ENCODE measurements around the gene TINAGL1.

The TINAGL1 gene

GRCh38 chr1:31569596-31570173 lies 6.6 kb upstream of the TINAGL1 start:
- H3K27me3 ChIP-seq (ENCODE audit: insufficient read depth, low read depth, severe bottlenecking) = no peaks in the 10 kb centered on the region
- no peak for DNase-seq
- TF ChIP-seq, protein P1, sequence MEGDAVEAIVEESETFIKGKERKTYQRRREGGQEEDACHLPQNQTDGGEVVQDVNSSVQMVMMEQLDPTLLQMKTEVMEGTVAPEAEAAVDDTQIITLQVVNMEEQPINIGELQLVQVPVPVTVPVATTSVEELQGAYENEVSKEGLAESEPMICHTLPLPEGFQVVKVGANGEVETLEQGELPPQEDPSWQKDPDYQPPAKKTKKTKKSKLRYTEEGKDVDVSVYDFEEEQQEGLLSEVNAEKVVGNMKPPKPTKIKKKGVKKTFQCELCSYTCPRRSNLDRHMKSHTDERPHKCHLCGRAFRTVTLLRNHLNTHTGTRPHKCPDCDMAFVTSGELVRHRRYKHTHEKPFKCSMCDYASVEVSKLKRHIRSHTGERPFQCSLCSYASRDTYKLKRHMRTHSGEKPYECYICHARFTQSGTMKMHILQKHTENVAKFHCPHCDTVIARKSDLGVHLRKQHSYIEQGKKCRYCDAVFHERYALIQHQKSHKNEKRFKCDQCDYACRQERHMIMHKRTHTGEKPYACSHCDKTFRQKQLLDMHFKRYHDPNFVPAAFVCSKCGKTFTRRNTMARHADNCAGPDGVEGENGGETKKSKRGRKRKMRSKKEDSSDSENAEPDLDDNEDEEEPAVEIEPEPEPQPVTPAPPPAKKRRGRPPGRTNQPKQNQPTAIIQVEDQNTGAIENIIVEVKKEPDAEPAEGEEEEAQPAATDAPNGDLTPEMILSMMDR (IDR thresholded peaks at IDR 0.05; ENCODE audit: low read depth, low read length) = no peak
- H3K36me3 ChIP-seq = no peaks in the 10 kb centered on the region
- H3K4me3 ChIP-seq (ENCODE audit: low read depth, low read length) = no peak overlapping the region
- H3K27ac ChIP-seq = peak overlapping the region; percentile 34
- H3K9me3 ChIP-seq (ENCODE audit: severe bottlenecking) = no peaks in the 10 kb centered on the region

DNA sequence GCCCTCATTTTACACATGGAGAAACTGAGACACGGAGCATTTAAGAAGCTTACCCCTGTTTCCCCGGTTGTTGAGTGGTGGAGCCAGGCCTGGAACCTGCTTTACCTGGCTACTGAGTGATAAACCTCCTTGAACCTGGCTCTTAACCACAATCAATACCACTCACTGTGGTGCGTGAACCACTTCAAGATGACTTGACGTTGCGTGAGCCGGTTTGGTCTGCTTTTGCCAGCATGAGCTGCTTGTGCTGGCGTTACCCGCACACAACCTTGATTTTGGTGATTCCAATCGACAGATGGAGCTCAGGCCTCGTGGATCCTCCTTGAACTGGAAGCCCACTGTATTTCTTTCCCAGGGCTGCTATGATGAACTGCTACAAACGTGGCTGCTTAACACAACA lies 6.1 kb upstream of the TINAGL1 start:
- no peak for DNase-seq
- no peaks in the 10 kb centered on the region for H3K27me3 ChIP-seq (ENCODE audit: insufficient read depth, low read depth, severe bottlenecking)
- TF ChIP-seq, protein P1 (IDR thresholded peaks at IDR 0.05; ENCODE audit: low read depth, low read length) = no peak

DNA sequence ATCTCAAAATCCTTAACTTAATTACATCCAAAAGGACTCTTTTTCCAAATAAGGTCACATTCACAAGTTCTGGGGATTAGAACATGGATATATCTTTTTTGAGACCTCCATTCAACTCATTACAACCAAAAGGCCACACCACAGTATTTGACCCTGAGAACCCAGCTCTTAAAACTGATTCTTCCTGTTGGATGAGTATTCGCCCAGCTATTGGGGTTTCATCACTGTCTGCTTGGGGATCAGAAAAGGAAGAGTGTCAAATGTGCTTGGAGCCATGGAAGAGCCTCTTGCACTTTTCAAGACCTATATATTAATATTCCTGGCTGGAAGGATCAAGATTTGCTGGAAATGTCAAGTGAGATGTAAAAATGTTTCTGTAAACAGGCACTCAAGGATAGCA lies 5.4 kb upstream of the TINAGL1 start:
- H3K27ac ChIP-seq = no peak overlapping the region
- no peaks in the 10 kb centered on the region for H3K27me3 ChIP-seq (ENCODE audit: insufficient read depth, low read depth, severe bottlenecking)
- no peak overlapping the region for H3K4me3 ChIP-seq (ENCODE audit: low read depth, low read length)

More for the DNA sequence above, 6.1 kb upstream of the TINAGL1 start:
- H3K4me3 ChIP-seq (ENCODE audit: low read depth, low read length) = no peak overlapping the region
- H3K9me3 ChIP-seq (ENCODE audit: severe bottlenecking) = no peaks in the 10 kb centered on the region
- peak overlapping the region; percentile 34 for H3K27ac ChIP-seq
- H3K36me3 ChIP-seq = no peaks in the 10 kb centered on the region

GRCh38 chr1:31571340-31572295 lies 4.7 kb upstream of the TINAGL1 start:
- Histone ChIP-seq H3K9me3 (ENCODE audit: severe bottlenecking) (no peaks in the 10 kb centered on the region), H3K27me3 (ENCODE audit: insufficient read depth, low read depth, severe bottlenecking) (no peaks in the 10 kb centered on the region), H3K36me3 (no peaks in the 10 kb centered on the region), H3K27ac (no peak overlapping the region), H3K4me3 (ENCODE audit: low read depth, low read length) (no peak overlapping the region)
- TF ChIP-seq, protein P1 (IDR thresholded peaks at IDR 0.05; ENCODE audit: low read depth, low read length) = no peak
- DNase-seq = no peak

More for the DNA sequence above, 5.4 kb upstream of the TINAGL1 start:
- Histone ChIP-seq H3K36me3 (no peaks in the 10 kb centered on the region), H3K9me3 (ENCODE audit: severe bottlenecking) (no peaks in the 10 kb centered on the region)
- TF ChIP-seq, protein P1 (IDR thresholded peaks at IDR 0.05; ENCODE audit: low read depth, low read length) = no peak
- DNase-seq = no peak

GRCh38 chr1:31572323-31573104 lies 3.8 kb upstream of the TINAGL1 start:
- Histone ChIP-seq H3K36me3 (no peaks in the 10 kb centered on the region), H3K9me3 (ENCODE audit: severe bottlenecking) (no peaks in the 10 kb centered on the region), H3K4me3 (ENCODE audit: low read depth, low read length) (no peak overlapping the region), H3K27me3 (ENCODE audit: insufficient read depth, low read depth, severe bottlenecking) (no peaks in the 10 kb centered on the region), H3K27ac (no peak overlapping the region)
- TF ChIP-seq, protein P1 (IDR thresholded peaks at IDR 0.05; ENCODE audit: low read depth, low read length) = no peak
- no peak for DNase-seq
